ENCODE results near the gene ZFR2.

Gene ZFR2

DNA sequence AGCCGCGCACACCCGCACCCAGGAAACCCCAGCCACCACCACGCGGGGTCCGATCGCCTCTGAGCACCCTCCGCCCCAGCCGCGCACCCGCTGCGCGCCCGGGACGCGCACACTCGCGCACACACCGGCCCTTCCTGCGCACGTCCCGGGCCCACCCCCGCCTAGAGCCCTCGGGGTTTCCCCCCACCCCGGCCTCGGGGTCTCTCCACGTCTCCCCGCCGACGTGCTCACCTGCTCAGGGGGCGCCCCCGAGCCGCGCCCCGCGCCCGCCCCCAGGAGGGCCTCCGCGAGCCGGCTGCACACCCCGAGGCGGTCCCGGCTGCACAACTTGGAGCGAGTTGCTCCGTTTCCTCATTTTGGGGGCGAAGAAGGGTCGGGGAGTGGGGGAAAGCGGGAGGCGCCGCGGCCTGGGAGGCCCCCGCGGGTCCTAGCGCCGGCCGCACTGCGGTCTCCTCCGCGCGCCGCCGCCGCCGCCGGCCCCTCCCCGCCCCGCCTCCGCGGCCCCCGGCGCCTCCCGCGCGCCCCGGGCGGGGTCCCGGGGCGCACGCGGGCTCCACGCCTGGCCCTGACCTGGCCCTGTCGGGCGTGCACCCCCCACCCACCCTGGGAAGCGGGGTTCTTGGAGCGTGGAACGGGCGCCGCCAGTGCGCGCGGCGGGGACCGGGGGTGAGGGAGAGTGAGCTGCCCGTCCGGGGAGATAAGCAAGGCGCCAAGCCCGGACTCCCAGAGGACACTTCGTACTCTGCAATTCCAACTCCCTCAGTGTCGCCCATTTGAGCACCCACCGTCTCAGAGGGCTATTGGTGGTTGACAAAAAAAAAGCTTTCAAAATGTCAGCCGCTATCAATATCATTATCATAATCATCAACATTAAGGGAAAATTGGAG, 82.7 kb downstream of the ZFR2 start, which contains the start of gene MATK:
MATK (minus strand) TSS at position 444 of the 887 bp plus-strand sequence. CDS start 1,246 bp downstream, outside the sequence.
- no peak for DNase-seq

DNA sequence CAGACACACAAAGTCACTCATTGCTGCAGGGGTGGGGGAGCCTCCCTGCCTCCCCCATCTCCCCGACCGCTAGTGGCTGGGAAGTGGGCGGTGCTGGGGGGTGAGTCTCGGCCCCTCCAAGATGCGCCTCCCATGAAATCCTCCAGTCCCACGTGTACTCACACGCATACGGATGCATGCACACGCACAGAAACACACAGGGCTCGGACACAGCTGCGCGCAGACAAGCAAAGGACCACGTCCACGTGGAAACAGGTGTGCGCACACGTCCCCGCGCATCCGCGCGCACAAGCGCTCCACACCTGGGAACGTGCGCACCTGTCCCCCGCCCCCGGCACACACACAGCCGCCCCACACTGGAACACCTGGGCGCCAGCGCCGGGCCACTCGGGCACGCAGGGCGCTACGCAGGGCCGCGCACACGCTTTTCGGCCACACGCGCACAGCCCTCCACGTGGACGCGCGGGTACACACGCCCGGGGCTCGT, 83.3 kb downstream of the ZFR2 start:
- DNase-seq = no peak

DNA sequence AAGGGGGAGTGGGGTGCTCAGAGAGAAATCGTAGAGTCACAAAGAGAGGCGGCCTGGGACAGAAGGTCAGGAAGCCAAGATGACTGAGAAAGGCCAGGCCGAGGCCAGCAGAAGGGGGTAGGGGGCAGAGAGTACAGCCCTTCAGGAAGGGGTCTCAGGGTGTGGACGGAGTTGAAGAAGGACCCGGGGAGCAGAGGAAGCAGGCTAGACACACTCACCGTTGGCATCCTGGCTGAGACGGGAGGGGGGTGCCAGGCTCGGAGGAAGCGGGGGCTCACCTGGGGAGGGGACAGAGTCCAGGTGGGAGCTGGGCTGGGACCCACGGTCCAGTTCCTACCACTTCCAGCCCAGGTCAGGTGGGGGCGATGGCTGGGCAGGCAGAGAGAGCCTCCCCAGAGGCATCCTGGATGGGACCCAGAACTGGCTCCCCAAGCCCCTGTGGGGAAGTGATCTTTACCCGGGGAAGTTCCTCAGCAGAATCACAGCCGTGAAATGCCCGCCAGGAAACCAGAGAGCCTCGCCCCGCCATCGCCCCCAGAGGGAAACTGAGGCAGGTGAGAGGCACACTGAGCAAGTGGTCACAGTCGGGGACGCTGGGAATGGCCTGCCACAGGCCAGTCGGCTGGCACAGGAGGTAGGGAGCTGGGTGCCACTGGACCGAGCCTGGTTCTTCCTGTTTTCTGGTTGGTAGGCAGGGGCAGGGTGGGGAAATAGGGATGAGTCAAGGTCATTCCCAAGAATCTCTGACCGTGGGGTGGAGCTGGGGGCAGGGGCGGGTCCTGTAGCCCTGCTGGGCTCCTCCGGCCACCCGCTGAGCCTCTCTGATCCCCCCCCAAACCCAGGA, 84.0 kb downstream of the ZFR2 start:
- no peak for DNase-seq

DNA sequence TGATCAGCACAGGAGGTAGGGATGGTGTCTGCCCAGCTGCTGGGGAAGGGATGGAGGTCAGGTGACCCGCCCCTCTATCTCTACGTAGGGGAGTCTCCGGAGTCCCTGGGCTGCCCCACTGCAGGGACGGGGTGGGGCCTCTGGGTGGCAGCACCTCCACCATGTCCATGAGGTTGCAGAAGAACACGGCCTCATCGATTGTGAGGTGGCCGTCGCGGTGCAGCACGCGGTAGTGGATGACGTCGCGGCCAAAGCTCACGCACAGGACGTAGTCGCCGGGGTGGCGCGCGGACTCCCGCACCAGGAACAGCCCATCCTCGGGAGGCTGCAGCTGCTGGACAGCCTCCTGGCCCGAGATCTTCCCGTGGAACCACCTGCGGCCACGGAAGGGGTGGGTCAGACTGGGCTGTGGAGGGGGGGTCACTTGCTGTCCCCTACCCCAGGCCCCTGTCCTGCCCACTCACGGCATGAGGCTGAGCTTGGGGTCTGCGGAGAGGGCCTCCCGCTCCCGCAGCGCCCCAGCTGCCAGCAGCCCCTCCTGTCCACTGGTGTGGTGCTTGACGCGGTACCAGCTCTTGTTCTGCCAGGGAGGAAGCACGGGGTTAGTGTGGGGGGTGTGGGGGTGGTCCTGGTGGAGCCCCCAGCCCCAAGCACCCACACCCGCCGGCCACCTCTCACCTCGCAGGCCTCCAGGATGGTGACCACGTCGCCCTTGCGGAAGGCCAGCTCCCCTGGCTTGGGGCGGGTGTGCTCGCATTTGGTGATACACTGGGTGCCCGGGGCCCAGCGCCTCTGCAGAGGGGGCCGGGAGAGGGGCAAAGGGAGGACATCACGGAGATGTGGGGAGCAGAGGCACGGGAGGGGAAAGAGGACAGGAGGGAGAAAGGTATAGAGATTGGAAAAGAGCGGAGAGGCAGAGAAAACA, 84.9 kb downstream of the ZFR2 start:
- no peak for DNase-seq

DNA sequence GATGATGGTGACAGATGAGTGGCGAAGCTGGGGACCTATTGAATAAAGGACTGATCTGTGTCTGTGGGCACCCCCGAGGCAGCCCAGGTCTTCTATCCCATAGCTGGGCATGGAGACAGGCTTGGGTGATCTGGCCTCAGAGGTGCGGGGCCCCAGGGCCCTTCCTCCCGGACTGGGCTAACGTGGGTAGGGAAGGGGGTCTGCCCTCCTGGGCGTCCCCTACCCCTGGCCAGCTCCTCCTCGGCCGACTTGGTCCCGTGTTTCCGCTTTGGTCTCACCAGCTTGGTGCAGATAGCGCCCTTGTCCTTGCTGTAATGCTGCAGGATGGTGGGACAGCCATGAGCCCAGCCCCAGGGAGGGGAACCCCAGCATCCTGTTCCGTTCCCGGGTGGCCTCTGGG, 85.9 kb downstream of the ZFR2 start:
- no peak for DNase-seq

DNA sequence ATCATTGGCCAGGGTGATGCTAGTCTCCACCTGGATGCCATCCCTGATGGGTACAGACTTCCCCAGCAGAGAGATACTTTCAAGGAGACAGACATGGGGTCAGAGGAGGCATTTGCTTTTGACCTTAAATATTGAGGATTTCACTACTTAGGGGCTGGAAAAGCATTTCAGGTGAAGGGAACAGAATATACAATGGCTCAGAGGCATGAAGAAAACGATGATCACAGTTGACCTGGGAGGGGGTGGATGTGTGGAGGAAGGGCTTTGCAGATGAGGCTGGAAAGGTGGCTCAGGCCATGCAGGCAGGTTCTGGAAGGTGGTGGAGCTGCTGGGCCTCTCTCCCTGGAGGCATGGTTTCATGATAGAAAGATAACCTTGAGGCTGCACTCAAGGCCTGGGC, 86.5 kb downstream of the ZFR2 start:
- no peak for DNase-seq

GRCh38 chr19:3781603-3782002, 87.2 kb downstream of the ZFR2 start:
- no peak for DNase-seq

GRCh38 chr19:3780786-3781304, 88.0 kb downstream of the ZFR2 start:
- no peak for DNase-seq

GRCh38 chr19:3778899-3779723, 89.7 kb downstream of the ZFR2 start:
- DNase-seq = no peak

GRCh38 chr19:3778104-3778867, 90.6 kb downstream of the ZFR2 start:
- no peak for DNase-seq

GRCh38 chr19:3776479-3777040, 92.3 kb downstream of the ZFR2 start:
- no peak for DNase-seq

- DNase-seq = no peak
Measured at GRCh38 chr19:3775831-3776230, 93.0 kb downstream of the ZFR2 start.

- DNase-seq = no peak
Measured at GRCh38 chr19:3775374-3775711, 93.5 kb downstream of the ZFR2 start.

GRCh38 chr19:3774621-3775373, 94.0 kb downstream of the ZFR2 start:
- no peak for DNase-seq

- DNase-seq = no peak
Measured at GRCh38 chr19:3773814-3774515, 94.9 kb downstream of the ZFR2 start.

DNA sequence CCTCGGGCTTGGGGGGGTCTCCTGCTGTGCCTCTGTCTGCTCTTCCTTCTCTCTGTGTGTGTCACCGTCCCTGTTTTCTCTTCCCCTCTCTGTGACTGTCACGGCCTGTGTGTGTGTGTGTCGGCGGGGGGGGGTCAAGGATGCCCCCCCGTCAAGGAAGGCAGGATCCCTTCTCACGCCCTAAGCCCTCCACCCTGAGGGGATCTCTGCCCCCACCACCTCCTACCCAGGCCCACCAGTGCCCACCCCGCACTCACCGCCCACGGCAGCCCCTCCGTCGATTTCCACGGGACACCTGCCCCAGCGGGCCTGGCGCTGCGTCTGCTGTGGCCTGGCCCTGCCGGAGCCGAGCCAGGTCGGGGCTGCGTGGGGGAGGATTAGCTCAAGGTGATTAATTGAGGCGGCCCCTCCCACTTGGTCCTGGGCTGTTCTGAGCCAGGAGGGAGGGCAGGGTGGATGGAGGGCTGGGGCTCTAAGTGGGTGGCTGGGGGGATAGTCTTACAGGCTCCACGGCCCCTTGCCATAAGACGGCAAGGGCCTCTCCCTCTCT, 96.9 kb downstream of the ZFR2 start, which contains the start of gene RAX2:
RAX2 (minus strand) TSS at position 323 of the 550 bp plus-strand sequence. CDS start 486 bp downstream, outside the sequence.
- DNase-seq = no peak

DNA sequence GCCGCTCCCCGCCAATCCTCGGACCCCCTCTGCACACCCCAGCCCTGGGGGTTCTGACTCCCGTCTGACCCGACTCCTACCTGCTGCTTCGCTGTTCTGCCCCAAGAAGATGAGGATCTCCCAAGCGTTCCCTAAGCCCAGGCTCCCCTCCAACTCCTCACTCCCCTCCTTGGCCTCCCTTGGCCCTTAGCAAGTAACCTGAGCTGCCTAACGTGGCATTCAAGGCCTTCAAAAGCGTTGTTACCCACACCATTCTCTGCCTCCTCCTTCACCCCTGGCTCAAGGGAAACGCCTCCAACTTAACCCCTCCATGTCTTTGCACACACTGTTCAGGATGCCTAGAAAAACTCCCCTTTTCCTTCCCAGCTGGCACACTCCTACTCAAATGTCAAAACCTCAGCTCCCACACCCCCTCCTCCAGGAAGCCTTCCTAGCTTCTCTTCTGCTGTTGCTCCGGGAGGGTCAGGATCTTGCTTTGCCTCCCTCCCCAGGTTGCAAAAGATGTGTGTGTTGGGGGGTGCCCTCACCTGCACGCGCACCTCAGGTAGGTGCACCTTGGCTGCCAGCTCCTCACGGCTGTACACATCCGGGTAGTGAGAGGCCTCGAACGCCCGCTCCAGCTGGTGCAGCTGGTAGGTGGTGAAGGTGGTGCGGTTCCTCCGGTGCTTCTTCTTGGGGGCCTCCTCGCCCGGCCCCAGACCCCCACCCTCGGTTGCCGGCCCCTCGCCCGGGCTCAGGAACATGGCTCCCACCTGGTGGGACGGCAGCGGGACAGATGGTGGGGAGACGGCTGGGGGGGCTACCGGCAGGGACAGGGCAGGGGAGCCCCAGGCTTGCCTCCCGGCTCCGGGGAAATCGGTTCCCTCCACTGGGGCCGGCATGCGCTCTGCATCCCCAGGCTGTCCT, 97.6 kb downstream of the ZFR2 start:
- DNase-seq = no peak

Data from NCI-H510A treated with DMSO at 0.1 percent for 48 hours (cell line).